ENCODE measurements around the gene SHISA2. TPM values are rescaled to one million over a fixed set of nuclear protein-coding genes. Genes with fewer than 3 reads are reported as not detected.

The SHISA2 gene
- total RNA-seq, 4 donors from 2014 or later: 0.24 to 6.0 (median 0.29) TPM; not detected in 1

DNA sequence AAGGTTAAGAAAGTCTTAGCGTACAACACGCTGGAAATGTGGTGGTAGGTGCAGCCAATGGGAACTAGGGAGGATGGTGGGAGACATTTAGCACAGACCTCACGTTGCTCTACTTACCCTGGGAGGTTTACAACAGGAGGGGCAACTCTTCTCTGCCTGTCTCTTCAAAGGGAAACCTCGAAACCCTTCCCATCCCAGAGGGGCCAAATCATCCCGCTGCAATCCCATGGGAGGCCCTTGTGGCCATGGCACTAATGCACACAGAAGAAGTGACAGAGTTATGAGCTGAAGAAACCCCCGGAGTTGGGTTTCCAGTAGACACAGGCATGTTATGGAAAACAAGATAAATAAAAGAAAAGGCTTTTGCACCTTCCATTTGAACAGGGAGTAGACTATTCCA is 35.6 kb downstream of the SHISA2 start:
- Histone ChIP-seq H3K4me1 (no peaks in the 10 kb centered on the region), H3K4me3 (no peak overlapping the region), H3K27me3 (no peaks in the 10 kb centered on the region), H3K36me3 (no peaks in the 10 kb centered on the region), H3K27ac (no peak overlapping the region), H3K9me3 (no peaks in the 10 kb centered on the region)
- intact Hi-C loops (cut with DNase I; ENCODE audit: low total_unique reads): no loop called here
- DNase-seq: no peak
- TF ChIP-seq, protein P1, sequence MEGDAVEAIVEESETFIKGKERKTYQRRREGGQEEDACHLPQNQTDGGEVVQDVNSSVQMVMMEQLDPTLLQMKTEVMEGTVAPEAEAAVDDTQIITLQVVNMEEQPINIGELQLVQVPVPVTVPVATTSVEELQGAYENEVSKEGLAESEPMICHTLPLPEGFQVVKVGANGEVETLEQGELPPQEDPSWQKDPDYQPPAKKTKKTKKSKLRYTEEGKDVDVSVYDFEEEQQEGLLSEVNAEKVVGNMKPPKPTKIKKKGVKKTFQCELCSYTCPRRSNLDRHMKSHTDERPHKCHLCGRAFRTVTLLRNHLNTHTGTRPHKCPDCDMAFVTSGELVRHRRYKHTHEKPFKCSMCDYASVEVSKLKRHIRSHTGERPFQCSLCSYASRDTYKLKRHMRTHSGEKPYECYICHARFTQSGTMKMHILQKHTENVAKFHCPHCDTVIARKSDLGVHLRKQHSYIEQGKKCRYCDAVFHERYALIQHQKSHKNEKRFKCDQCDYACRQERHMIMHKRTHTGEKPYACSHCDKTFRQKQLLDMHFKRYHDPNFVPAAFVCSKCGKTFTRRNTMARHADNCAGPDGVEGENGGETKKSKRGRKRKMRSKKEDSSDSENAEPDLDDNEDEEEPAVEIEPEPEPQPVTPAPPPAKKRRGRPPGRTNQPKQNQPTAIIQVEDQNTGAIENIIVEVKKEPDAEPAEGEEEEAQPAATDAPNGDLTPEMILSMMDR (IDR thresholded peaks at IDR 0.05): no peak
- no peak for TF ChIP-seq POLR2A (IDR thresholded peaks at IDR 0.05)

DNA sequence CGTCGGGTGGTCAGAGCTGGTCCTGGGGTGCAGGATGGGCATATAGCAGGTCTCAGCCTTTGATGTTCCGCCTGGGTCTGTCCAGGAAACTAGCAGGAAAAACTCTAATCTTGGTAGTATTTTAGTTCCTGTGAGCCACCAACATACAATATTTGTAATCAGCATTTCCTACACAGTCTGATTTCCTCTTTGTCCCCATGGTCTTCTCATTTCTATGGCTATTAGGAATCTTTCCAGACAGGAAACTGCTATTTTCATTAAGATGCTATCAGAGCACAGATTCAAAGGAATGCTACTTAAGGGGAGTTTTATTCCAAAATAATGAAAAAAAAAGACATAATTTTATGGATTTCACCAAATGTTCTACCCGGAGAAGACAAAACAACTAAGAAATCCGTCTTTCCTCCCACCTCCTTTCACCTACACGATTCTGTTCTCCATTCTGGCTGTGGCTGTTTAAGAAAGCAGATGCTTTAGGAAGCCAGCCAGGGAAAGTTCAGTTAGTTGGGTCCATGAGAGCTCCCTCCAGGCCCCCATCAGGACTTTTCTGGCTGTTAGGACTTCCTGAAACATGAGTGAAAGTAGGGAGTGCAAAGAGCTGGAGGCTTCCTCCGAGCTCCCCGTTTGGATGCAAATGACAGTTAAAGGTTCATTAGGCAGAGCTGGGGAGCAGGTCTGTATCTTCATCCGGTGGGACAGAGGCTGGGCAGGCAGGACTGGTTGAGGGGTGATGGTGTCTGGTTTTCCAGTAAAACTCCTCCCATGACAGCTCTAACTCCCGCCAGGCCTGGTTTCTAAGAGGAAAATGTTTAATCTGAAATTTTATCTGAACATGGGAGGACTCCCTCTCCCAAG is 36.3 kb downstream of the SHISA2 start:
- no peak for DNase-seq
- H3K4me3 ChIP-seq: no peak overlapping the region
- TF ChIP-seq, protein P1 (IDR thresholded peaks at IDR 0.05): no peak
- no peak for TF ChIP-seq POLR2A (IDR thresholded peaks at IDR 0.05)
- no peaks in the 10 kb centered on the region for H3K36me3 ChIP-seq
- H3K4me1 ChIP-seq: no peaks in the 10 kb centered on the region
- intact Hi-C loops (cut with DNase I; ENCODE audit: low total_unique reads): no loop called here
- no peak overlapping the region for H3K27ac ChIP-seq
- H3K9me3 ChIP-seq: no peaks in the 10 kb centered on the region
- H3K27me3 ChIP-seq: no peaks in the 10 kb centered on the region

DNA sequence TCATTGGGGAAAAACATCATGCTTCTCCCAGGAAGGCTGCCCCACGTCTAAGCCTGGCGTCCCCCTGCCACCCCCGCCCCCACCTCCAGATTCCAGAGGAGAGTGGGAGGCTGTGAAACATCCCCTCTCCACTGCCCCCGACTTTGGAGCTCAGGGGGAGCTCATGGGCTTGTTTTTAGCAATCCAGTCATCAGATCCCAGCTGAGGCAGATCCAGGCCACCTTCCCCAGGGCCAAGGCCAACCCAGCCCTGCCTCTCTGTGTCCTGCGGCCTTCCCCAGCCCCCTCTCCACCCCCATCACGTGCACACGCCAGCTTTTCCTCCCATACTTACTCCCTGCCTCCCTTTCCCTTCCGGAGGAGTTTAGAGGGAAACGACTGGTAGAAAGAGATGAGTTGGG is 38.8 kb downstream of the SHISA2 start:
- Histone ChIP-seq H3K4me3 (no peak overlapping the region), H3K27me3 (no peaks in the 10 kb centered on the region)
- no peak for DNase-seq

DNA sequence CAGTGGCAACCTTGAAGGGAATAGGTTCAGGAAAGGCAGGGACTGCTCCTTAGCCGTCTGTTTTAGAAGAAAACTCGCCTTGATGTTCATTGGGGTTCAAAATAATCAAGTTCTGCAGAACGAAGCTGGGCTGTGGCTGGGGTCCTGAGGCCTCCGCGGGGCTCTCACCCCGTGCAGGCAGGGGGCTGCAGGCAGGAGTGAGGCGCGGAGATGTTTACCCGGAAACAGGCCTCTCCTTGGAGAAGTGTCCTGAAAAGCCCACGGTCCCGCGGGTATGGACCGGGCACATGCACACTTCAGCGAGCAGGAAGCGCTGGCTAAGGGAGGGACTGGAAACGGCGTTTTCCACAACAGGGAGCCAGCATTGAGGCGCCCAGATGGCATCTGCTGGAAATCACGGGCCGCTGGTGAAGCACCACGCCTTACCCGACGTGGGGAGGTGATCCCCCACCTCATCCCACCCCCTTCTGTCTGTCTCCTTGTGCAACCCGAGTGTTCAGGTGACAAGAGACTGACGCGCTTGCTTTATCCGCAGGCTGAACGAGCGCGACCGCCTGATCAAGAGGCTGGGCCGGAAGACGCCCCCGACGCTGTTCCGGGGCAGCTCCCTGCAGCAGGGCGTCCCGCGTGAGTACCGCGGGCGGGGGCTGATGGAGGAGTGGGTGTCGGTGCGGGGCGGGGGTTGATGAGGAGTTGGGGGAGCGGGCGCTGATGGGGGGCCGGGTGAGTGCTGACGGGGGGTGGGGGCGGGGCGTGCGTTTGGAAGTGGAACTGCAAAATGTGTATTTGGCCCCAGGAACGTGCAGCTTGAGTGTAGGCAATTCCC is 39.6 kb downstream of the SHISA2 start:
- TF ChIP-seq, protein P1 (IDR thresholded peaks at IDR 0.05): no peak
- no peak for TF ChIP-seq POLR2A (IDR thresholded peaks at IDR 0.05)
- Histone ChIP-seq H3K4me1 (no peaks in the 10 kb centered on the region), H3K4me3 (no peak overlapping the region), H3K9me3 (no peaks in the 10 kb centered on the region), H3K27me3 (no peaks in the 10 kb centered on the region), H3K27ac (no peak overlapping the region), H3K36me3 (no peaks in the 10 kb centered on the region)
- intact Hi-C loops (cut with DNase I; ENCODE audit: low total_unique reads): no loop called here
- no peak for DNase-seq

More for the DNA sequence above, 38.8 kb downstream of the SHISA2 start:
- Histone ChIP-seq H3K36me3 (no peaks in the 10 kb centered on the region), H3K4me1 (no peaks in the 10 kb centered on the region), H3K9me3 (no peaks in the 10 kb centered on the region), H3K27ac (no peak overlapping the region)
- intact Hi-C loops (cut with DNase I; ENCODE audit: low total_unique reads): no loop called here
- no peak for TF ChIP-seq POLR2A (IDR thresholded peaks at IDR 0.05)
- TF ChIP-seq, protein P1 (IDR thresholded peaks at IDR 0.05): no peak

DNA sequence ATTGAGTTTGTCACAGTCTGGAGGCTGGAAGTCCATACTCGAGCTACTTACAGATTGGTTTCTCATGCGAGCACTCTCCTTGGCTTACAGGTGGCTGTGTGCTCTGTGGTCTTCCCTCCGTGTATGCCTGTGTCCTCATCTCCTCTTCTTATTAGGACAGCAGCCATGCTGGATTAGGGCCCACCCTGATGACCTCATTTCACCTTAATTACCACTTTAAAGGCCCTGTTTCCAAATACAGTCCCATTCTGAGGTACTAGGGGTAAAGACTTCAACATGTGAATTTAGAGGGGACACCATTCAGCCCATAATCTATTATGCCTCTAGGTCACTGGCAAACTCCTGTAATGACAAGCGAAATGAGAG is 40.6 kb downstream of the SHISA2 start:
- TF ChIP-seq POLR2A (IDR thresholded peaks at IDR 0.05): no peak
- TF ChIP-seq, protein P1 (IDR thresholded peaks at IDR 0.05): no peak
- Histone ChIP-seq H3K9me3 (no peaks in the 10 kb centered on the region), H3K4me1 (no peaks in the 10 kb centered on the region), H3K36me3 (no peaks in the 10 kb centered on the region), H3K27me3 (no peaks in the 10 kb centered on the region), H3K27ac (no peak overlapping the region), H3K4me3 (no peak overlapping the region)
- DNase-seq: no peak
- intact Hi-C loops (cut with DNase I; ENCODE audit: low total_unique reads): no loop called here
